Panc1 (cell line): ENCODE results near the gene FRMD4A. TPM values are rescaled to one million over a fixed set of nuclear protein-coding genes. Genes with fewer than 3 reads are reported as not detected.
"Not testable (repeated sequence)": the region's sequence is repeated elsewhere in the genome, so short reads cannot be mapped to it uniquely, and the experiment has no call there.

Experiments used
- ATAC-seq: fragments of 200-7000 bp; cut with Tn5 transposase; 2 replicates; pipeline ENCODE4 v1.9.1; 2020; ENCODE audit warnings: mild to moderate bottlenecking, moderate library complexity
- BruUV-seq: library from RNA; stranded (reverse); fragments of 400-500 nt; replicated peaks from 2 replicates; lab custom pipeline; 2021; lab: Mats Ljungman, UMichigan
- CTCF ChIA-PET: fragments of 300-600 bp; sonication (Branson Sonifier 250); formaldehyde crosslinking; loops from one replicate; lab custom pipeline; 2022; ENCODE audit warnings: antibody characterized with exemption; lab: Charles Lee
- POLR2A ChIA-PET: fragments of 300-600 bp; sonication (Branson Sonifier 250); formaldehyde crosslinking; loops from one replicate; lab custom pipeline; 2022; ENCODE audit warnings: antibody characterized with exemption; lab: Charles Lee
- DNase-seq: peaks from one replicate; pipeline ENCODE4 v3.0.0-alpha.2; 2010; ENCODE audit warnings: low read depth, low spot score
- H3K27ac ChIP-seq: 2 replicates; pipeline ENCODE4 v1.5.1; 2011; ENCODE audit warnings: mild to moderate bottlenecking, low read length, inconsistent platforms
- H3K27me3 ChIP-seq: fragments of 200-500 bp; sonication (Bioruptor generic); 2 replicates; pipeline ENCODE4 v1.6.0; 2014; ENCODE audit warnings: low read length, inconsistent platforms; ENCODE audit not compliant: control insufficient read depth, insufficient read depth
- H3K36me3 ChIP-seq: fragments of 200-500 bp; sonication (Bioruptor generic); 2 replicates; pipeline ENCODE4 v1.5.1; 2014; ENCODE audit warnings: inconsistent platforms, mild to moderate bottlenecking, low read length, moderate library complexity; ENCODE audit not compliant: control insufficient read depth, insufficient read depth
- H3K4me1 ChIP-seq: 2 replicates; pipeline ENCODE4 v1.5.1; 2011; ENCODE audit warnings: inconsistent platforms, mild to moderate bottlenecking, low read length, moderate library complexity; ENCODE audit not compliant: control insufficient read depth, insufficient read depth
- H3K4me3 ChIP-seq, 2 experiments: 2 replicates each; pipeline ENCODE4 v1.5.1; 2011 to 2012; ENCODE audit warnings: low read depth in 2 of 2, low read length in 2 of 2, mild to moderate bottlenecking in 2 of 2, inconsistent platforms in 1 of 2, moderate library complexity in 1 of 2
- H3K9me3 ChIP-seq: fragments of 200-500 bp; sonication (Bioruptor generic); 2 replicates; pipeline ENCODE4 v1.5.1; 2014; ENCODE audit warnings: low read depth, mild to moderate bottlenecking, inconsistent platforms, low read length, moderate library complexity; ENCODE audit not compliant: control insufficient read depth, insufficient read depth
- POLR2AphosphoS5 ChIP-seq: IDR thresholded peaks from 2 replicates; pipeline ENCODE4 v1.6.1; 2012; ENCODE audit warnings: mild to moderate bottlenecking, low read depth, low read length, moderate library complexity
- SIN3A ChIP-seq: IDR thresholded peaks from 2 replicates; pipeline ENCODE4 v1.6.1; 2012; ENCODE audit warnings: low read depth, mild to moderate bottlenecking, low read length, moderate library complexity, borderline replicate concordance; ENCODE audit not compliant: insufficient read depth
- TCF7L2 ChIP-seq: IDR thresholded peaks from 2 replicates; pipeline ENCODE4 v1.6.1; 2011; ENCODE audit warnings: mild to moderate bottlenecking, low read depth, low read length, inconsistent platforms
- in situ Hi-C: cut with HindIII; loops from 2 replicates; pipeline ENCODE4 v1.10.0; 2016; ENCODE audit warnings: low sequenced_read_pairs, low pct_unique_long_range_greater_than_20kb
- intact Hi-C: fragments of 100-400 bp; cut with micrococcal nuclease; formaldehyde crosslinking; loops from one replicate; pipeline ENCODE4 v1.10.0; 2022; ENCODE audit not compliant: unreplicated experiment
- total RNA-seq: library from RNA; stranded (reverse); gene quantifications from one replicate; pipeline ENCODE4 v1.2.1, GENCODE V29; 2021; ENCODE audit not compliant: unreplicated experiment
- TF ChIP-seq, protein P1 (sequence below): fragments of 450-650 bp; IDR thresholded peaks from 2 replicates; pipeline ENCODE4 v1.5.1; 2017; ENCODE audit warnings: mild to moderate bottlenecking
- TF ChIP-seq, protein P2 (sequence below), 2 experiments: IDR thresholded peaks; 2 replicates each; pipeline ENCODE4 v1.6.1; 2011 to 2012; ENCODE audit warnings: low read depth in 2 of 2, control low read depth in 1 of 2, low read length in 1 of 2, mild to moderate bottlenecking in 1 of 2, moderate library complexity in 1 of 2; ENCODE audit not compliant: insufficient read depth in 1 of 2

The FRMD4A gene
- total RNA-seq, 1 experiment from 2014 or later, result 7.1 TPM

DNA sequence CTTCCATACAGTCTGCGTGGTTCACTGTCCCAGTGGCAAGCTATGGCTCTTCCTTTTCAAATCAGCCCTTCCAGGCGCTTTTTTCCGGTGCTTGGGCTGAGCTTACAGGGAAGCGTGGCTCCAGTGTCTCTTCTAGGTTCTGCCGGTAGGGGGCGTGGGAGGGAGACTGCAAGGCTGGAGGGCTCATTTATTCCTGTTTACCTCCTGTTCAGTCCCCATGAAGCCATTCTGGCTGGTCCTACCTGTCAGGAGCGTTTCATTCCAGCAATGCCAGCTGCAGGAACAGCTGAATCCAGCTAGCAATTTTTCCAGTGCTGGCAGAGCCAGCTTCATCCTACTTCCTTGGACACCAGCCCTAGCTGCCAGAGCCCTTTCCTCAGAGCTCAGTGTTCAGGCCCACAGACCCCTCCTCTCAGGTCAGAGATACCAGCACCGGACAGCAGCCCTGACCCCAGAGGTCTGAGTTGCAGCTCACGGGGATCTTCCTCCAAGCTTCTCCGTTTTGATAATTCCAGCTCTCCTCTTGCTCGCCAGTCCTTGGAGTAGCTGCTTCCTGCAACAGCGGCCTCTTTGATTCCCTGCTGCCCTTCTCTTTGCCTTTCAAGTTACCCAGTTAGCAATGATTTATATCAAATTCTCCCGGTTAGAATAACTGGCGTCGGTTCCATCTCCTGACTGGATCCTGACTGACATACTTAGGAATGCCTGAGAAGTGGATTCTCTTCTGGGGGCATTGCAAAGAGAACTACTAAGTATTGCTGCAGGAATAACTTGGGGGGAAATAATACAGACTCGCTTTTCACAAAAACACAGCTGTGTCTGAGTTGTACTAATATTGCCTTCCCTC lies 129.8 kb downstream of the FRMD4A start:
- H3K9me3 ChIP-seq, result no peaks in the 10 kb centered on the region
- no peaks in the 10 kb centered on the region for H3K36me3 ChIP-seq
- TF ChIP-seq, protein P1, sequence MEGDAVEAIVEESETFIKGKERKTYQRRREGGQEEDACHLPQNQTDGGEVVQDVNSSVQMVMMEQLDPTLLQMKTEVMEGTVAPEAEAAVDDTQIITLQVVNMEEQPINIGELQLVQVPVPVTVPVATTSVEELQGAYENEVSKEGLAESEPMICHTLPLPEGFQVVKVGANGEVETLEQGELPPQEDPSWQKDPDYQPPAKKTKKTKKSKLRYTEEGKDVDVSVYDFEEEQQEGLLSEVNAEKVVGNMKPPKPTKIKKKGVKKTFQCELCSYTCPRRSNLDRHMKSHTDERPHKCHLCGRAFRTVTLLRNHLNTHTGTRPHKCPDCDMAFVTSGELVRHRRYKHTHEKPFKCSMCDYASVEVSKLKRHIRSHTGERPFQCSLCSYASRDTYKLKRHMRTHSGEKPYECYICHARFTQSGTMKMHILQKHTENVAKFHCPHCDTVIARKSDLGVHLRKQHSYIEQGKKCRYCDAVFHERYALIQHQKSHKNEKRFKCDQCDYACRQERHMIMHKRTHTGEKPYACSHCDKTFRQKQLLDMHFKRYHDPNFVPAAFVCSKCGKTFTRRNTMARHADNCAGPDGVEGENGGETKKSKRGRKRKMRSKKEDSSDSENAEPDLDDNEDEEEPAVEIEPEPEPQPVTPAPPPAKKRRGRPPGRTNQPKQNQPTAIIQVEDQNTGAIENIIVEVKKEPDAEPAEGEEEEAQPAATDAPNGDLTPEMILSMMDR, result peak; percentile 51
- TF ChIP-seq, protein P2, sequence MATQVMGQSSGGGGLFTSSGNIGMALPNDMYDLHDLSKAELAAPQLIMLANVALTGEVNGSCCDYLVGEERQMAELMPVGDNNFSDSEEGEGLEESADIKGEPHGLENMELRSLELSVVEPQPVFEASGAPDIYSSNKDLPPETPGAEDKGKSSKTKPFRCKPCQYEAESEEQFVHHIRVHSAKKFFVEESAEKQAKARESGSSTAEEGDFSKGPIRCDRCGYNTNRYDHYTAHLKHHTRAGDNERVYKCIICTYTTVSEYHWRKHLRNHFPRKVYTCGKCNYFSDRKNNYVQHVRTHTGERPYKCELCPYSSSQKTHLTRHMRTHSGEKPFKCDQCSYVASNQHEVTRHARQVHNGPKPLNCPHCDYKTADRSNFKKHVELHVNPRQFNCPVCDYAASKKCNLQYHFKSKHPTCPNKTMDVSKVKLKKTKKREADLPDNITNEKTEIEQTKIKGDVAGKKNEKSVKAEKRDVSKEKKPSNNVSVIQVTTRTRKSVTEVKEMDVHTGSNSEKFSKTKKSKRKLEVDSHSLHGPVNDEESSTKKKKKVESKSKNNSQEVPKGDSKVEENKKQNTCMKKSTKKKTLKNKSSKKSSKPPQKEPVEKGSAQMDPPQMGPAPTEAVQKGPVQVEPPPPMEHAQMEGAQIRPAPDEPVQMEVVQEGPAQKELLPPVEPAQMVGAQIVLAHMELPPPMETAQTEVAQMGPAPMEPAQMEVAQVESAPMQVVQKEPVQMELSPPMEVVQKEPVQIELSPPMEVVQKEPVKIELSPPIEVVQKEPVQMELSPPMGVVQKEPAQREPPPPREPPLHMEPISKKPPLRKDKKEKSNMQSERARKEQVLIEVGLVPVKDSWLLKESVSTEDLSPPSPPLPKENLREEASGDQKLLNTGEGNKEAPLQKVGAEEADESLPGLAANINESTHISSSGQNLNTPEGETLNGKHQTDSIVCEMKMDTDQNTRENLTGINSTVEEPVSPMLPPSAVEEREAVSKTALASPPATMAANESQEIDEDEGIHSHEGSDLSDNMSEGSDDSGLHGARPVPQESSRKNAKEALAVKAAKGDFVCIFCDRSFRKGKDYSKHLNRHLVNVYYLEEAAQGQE (IDR thresholded peaks at IDR 0.05; ENCODE audit: insufficient read depth in 1 of 2, low read depth in 2 of 2, low read length in 1 of 2), result no peak
- in situ Hi-C loops, result no loop called here
- CTCF ChIA-PET, result interaction anchor here (0.6 kb wide), 1 partner anchor 107 kb away, joined by 3 read pairs; no protein-coding TSS in a partner anchor
- no peak for ATAC-seq
- BruUV-seq, result no TSS peak
- intact Hi-C loops, result no loop called here
- POLR2A ChIA-PET, result no interaction called here
- H3K27me3 ChIP-seq, result no peaks in the 10 kb centered on the region
- no peak for DNase-seq
- no peak overlapping the region for H3K4me3 ChIP-seq
- no peak overlapping the region for H3K27ac ChIP-seq
- no peaks in the 10 kb centered on the region for H3K4me1 ChIP-seq

DNA sequence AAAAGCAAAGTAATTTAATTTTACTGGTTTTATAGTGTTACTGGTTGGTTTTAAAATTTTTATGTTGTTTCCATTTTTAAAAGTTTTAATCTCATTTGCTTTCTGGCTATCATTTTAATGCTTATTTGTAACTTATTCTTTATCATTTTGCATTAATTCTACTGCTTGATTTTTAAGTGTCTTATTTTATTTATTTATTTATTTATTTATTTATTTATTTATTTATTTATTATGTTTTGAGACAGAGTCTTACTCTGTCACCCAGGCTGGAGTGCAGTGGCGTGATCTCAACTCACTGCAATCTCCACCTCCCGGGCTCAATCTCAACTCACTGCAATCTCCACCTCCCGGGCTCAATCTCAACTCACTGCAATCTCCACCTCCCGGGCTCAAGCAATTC lies 131.6 kb downstream of the FRMD4A start:
- DNase-seq, POLR2A ChIA-PET, H3K4me3 ChIP-seq, BruUV-seq, H3K27ac ChIP-seq, H3K27me3 ChIP-seq, in situ Hi-C loops, ATAC-seq, CTCF ChIA-PET, H3K36me3 ChIP-seq, H3K4me1 ChIP-seq, H3K9me3 ChIP-seq: not testable (repeated sequence)
- intact Hi-C loops, result loop anchor here (10.0 kb wide), 1 partner anchor 276 kb away; no protein-coding TSS in a partner anchor

DNA sequence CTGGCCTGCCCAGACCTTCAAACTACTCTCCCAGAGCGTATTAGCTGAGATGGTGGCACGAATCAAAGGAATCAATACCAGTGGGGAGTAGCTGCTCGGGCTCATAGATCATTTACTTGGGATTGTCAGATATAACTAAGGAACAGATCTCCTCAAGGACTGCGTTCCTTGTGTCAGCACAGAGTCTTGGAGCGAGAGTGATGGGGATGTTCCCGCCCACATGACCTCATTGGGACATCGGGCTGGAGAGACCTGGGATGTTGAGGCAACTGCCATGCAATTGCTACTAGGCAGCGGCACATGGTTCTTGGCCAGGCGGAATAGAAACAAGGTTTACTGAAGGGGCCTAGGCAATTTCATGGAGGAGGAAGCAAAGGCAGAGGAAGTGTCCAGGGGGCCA lies 132.6 kb downstream of the FRMD4A start:
- no peak for ATAC-seq
- CTCF ChIA-PET, result no interaction called here
- Histone ChIP-seq H3K4me1 (no peaks in the 10 kb centered on the region), H3K9me3 (no peaks in the 10 kb centered on the region), H3K27me3 (no peaks in the 10 kb centered on the region), H3K36me3 (no peaks in the 10 kb centered on the region), H3K27ac (no peak overlapping the region), H3K4me3 (no peak overlapping the region)
- in situ Hi-C loops, result no loop called here
- TF ChIP-seq TCF7L2, result no peak
- TF ChIP-seq, protein P1, result no peak
- no peak for TF ChIP-seq POLR2AphosphoS5
- TF ChIP-seq SIN3A, result no peak
- TF ChIP-seq, protein P2 (IDR thresholded peaks at IDR 0.05; ENCODE audit: insufficient read depth in 1 of 2, low read depth in 2 of 2, low read length in 1 of 2), result no peak
- POLR2A ChIA-PET, result no interaction called here
- no peak for DNase-seq
- intact Hi-C loops, result loop anchor here (10.0 kb wide), 1 partner anchor 277 kb away; no protein-coding TSS in a partner anchor
- no TSS peak for BruUV-seq
